Activated CD4-positive, CD25-positive, alpha-beta regulatory T cell treated with anti-CD3 and anti-CD28 coated beads, Interleukin-2, amount 50 U/mL, for 24 hours (primary cell): ENCODE measurements around the gene LOXHD1.

Source experiments
- ATAC-seq, 2 donors: fragments of 150-1000 bp; cut with Tn5 transposase; one replicate each; pipeline ENCODE4 v1.10.0; 2021; ENCODE audit warnings: mild to moderate bottlenecking in 1 of 2, moderate library complexity in 1 of 2

Gene LOXHD1

GRCh38 chr18:46627136-46627535, 29.9 kb downstream of the LOXHD1 start:
- ATAC-seq = no peak

- ATAC-seq = no peak
These were observed 32.0 kb downstream of the LOXHD1 start for GRCh38 chr18:46625069-46625468.

- ATAC-seq = no peak
These were observed 32.9 kb downstream of the LOXHD1 start for GRCh38 chr18:46624127-46624526.

GRCh38 chr18:46623541-46623940, 33.5 kb downstream of the LOXHD1 start:
- ATAC-seq = peak; percentile 23 to 36

- ATAC-seq = no peak
These were observed 34.0 kb downstream of the LOXHD1 start for GRCh38 chr18:46622999-46623398.

- no peak for ATAC-seq
These were observed 34.6 kb downstream of the LOXHD1 start for GRCh38 chr18:46622451-46622850.

- no peak for ATAC-seq
These were observed 35.1 kb downstream of the LOXHD1 start for GRCh38 chr18:46621871-46622270.

- no peak for ATAC-seq
These were observed 35.8 kb downstream of the LOXHD1 start for GRCh38 chr18:46621111-46621766.

GRCh38 chr18:46619559-46619958, 37.5 kb downstream of the LOXHD1 start:
- no peak for ATAC-seq

GRCh38 chr18:46615720-46616119, 41.3 kb downstream of the LOXHD1 start:
- no peak for ATAC-seq

- ATAC-seq = no peak
These were observed 48.0 kb downstream of the LOXHD1 start for GRCh38 chr18:46609048-46609447.

GRCh38 chr18:46607926-46608325, 49.1 kb downstream of the LOXHD1 start:
- no peak for ATAC-seq

GRCh38 chr18:46601141-46601805, 55.7 kb downstream of the LOXHD1 start:
- ATAC-seq = no peak

GRCh38 chr18:46596119-46596518, 60.9 kb downstream of the LOXHD1 start:
- no peak for ATAC-seq

- no peak for ATAC-seq
These were observed 65.1 kb downstream of the LOXHD1 start for GRCh38 chr18:46591783-46592391.

GRCh38 chr18:46590103-46590502, 66.9 kb downstream of the LOXHD1 start:
- no peak for ATAC-seq

GRCh38 chr18:46588971-46589660, 67.9 kb downstream of the LOXHD1 start:
- no peak for ATAC-seq

GRCh38 chr18:46587600-46587999, 69.4 kb downstream of the LOXHD1 start:
- no peak for ATAC-seq

- no peak for ATAC-seq
These were observed 73.3 kb downstream of the LOXHD1 start for GRCh38 chr18:46583711-46584110.

- no peak for ATAC-seq
These were observed 75.4 kb downstream of the LOXHD1 start for GRCh38 chr18:46581648-46582047.

- ATAC-seq = no peak
These were observed 78.0 kb downstream of the LOXHD1 start for GRCh38 chr18:46578987-46579386.

GRCh38 chr18:46577546-46577945, 79.5 kb downstream of the LOXHD1 start:
- no peak for ATAC-seq

GRCh38 chr18:46575851-46576250, 81.2 kb downstream of the LOXHD1 start:
- no peak for ATAC-seq

- ATAC-seq = no peak
These were observed 82.3 kb downstream of the LOXHD1 start for GRCh38 chr18:46574743-46575115.
